ENCODE data around the gene SYNJ2.

Gene SYNJ2

GRCh38 chr6:158011478-158011920 is 29.8 kb downstream of the SYNJ2 start:
- DNase-seq (ENCODE audit: low read depth): no peak

- no peak for DNase-seq (ENCODE audit: low read depth)
These were observed 30.4 kb downstream of the SYNJ2 start for GRCh38 chr6:158011980-158012566.

GRCh38 chr6:158013904-158014504 is 32.3 kb downstream of the SYNJ2 start:
- no peak for DNase-seq (ENCODE audit: low read depth)

GRCh38 chr6:158014505-158015187 is 33.0 kb downstream of the SYNJ2 start:
- no peak for DNase-seq (ENCODE audit: low read depth)

- no peak for DNase-seq (ENCODE audit: low read depth)
These were observed 33.5 kb downstream of the SYNJ2 start for GRCh38 chr6:158015188-158015506.

- no peak for DNase-seq (ENCODE audit: low read depth)
These were observed 35.1 kb downstream of the SYNJ2 start for GRCh38 chr6:158016571-158017383.

GRCh38 chr6:158017621-158018040 is 36.0 kb downstream of the SYNJ2 start:
- DNase-seq (ENCODE audit: low read depth): no peak

GRCh38 chr6:158018041-158018771 is 36.5 kb downstream of the SYNJ2 start:
- DNase-seq (ENCODE audit: low read depth): no peak

GRCh38 chr6:158018851-158019361 is 37.2 kb downstream of the SYNJ2 start:
- DNase-seq (ENCODE audit: low read depth): no peak

GRCh38 chr6:158019416-158019815 is 37.8 kb downstream of the SYNJ2 start:
- DNase-seq (ENCODE audit: low read depth): no peak

GRCh38 chr6:158020272-158020711 is 38.6 kb downstream of the SYNJ2 start:
- DNase-seq (ENCODE audit: low read depth): no peak

- DNase-seq (ENCODE audit: low read depth): no peak
These were observed 39.1 kb downstream of the SYNJ2 start for GRCh38 chr6:158020811-158021210.

- DNase-seq (ENCODE audit: low read depth): no peak
These were observed 39.7 kb downstream of the SYNJ2 start for GRCh38 chr6:158021376-158021775.

GRCh38 chr6:158021814-158022748 is 40.4 kb downstream of the SYNJ2 start:
- DNase-seq (ENCODE audit: low read depth): no peak

GRCh38 chr6:158022749-158023596 is 41.3 kb downstream of the SYNJ2 start:
- no peak for DNase-seq (ENCODE audit: low read depth)

GRCh38 chr6:158023597-158023939 is 41.9 kb downstream of the SYNJ2 start:
- DNase-seq (ENCODE audit: low read depth): no peak

GRCh38 chr6:158024566-158025297 is 43.1 kb downstream of the SYNJ2 start:
- no peak for DNase-seq (ENCODE audit: low read depth)

- DNase-seq (ENCODE audit: low read depth): peak; percentile 67
These were observed 44.6 kb downstream of the SYNJ2 start for GRCh38 chr6:158026054-158026900.
